Activated CD4-positive, alpha-beta memory T cell treated with anti-CD3 and anti-CD28 coated beads for 36 hours (primary cell): ENCODE data around the gene GPER1. TPM values are rescaled to one million over a fixed set of nuclear protein-coding genes. Genes with fewer than 3 reads are reported as not detected.

Source experiments
- CTCF ChIA-PET: fragments of 350-600 bp; sonication (Branson Sonifier 250); formaldehyde crosslinking; loops from one replicate; lab custom pipeline; 2021; ENCODE audit warnings: antibody characterized with exemption, inconsistent platforms; lab: Charles Lee
- POLR2A ChIA-PET: fragments of 350-600 bp; sonication (Branson Sonifier 250); formaldehyde crosslinking; loops from one replicate; lab custom pipeline; 2021; ENCODE audit warnings: antibody characterized with exemption; lab: Charles Lee
- DNase-seq: peaks from one replicate; pipeline ENCODE4 v3.0.0-alpha.2; 2020
- H3K27ac Mint-ChIP-seq: one replicate; pipeline ENCODE4 v1.8.0; 2021; ENCODE audit warnings: mixed read lengths
- H3K27me3 Mint-ChIP-seq: one replicate; pipeline ENCODE4 v1.8.0; 2021; ENCODE audit warnings: mixed read lengths
- H3K36me3 Mint-ChIP-seq: one replicate; pipeline ENCODE4 v1.8.0; 2021; ENCODE audit warnings: mixed read lengths
- H3K4me1 Mint-ChIP-seq: one replicate; pipeline ENCODE4 v1.8.0; 2021; ENCODE audit warnings: low read depth, mixed read lengths
- H3K4me3 Mint-ChIP-seq: one replicate; pipeline ENCODE4 v1.8.0; 2021; ENCODE audit warnings: mild to moderate bottlenecking, mixed read lengths
- H3K9me3 Mint-ChIP-seq: one replicate; pipeline ENCODE4 v1.8.0; 2021; ENCODE audit warnings: mixed read lengths
- intact Hi-C: fragments of 100-400 bp; cut with micrococcal nuclease; formaldehyde crosslinking; loops from one replicate; pipeline ENCODE4 v1.15.1; 2023
- total RNA-seq, 2 experiments: library from RNA; stranded (reverse); gene quantifications; one replicate each; pipeline ENCODE4 v1.2.3, GENCODE V29; 2021

The GPER1 gene
- total RNA-seq, 2 experiments from 2014 or later: 0.12 to 0.22 TPM

DNA sequence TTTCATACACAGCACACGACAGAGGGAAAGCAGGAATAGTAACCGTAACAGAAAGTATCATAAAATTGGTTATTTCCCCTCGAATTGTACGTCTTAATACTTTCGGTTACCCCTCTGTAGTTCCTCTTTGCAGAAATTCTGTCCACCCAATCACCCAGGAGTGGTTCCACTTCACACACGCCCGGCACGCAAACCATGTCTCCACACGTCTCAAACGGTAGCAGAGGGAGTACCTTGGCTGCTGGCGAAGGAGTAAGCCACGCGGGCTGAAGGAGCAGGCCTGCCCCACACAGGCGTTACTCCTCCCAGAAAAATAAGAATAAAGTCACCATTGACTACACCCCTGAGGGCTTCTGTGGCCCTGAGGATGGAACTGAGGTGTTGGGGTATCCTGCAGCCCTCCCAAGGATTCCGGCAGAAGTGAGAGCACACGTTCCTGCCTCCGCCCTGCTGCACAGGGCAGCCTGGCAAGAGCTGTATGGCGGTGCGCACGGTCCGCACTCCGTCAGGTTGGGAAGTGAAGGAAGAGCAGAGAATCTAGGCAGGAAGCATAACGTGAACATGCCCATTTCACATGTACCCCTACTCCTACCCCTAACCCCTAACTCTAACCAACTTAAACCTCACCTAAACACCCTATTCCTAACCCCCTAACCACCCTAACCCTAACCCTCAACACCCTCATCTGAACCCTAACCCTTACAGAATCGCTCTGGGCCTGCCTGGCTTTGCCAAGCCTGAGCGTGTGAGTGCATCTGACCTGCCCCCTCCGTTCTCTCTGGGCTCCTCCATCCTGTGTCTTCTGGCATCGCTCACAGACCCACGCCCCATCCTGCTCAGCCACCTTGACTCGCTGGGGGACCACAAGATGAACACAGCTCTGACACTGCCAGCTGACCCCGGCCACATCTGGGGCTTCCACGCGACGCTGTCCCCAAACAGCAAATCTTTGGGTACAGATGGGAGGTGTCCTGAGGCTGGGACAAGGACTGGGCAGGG, 25.3 kb upstream of the GPER1 start:
- Mint-ChIP-seq H3K27ac (no peak overlapping the region), H3K9me3 (no peaks in the 10 kb centered on the region), H3K4me3 (no peak overlapping the region), H3K36me3 (peaks cover 1% of the 10 kb centered on the region), H3K4me1 (peaks cover 8% of the 10 kb centered on the region), H3K27me3 (no peaks in the 10 kb centered on the region)
- ChIA-PET CTCF (interaction anchor here (3.1 kb wide), 1 partner anchor 69 kb away, joined by 28 read pairs; no protein-coding TSS in a partner anchor), POLR2A (no interaction called here)
- intact Hi-C loops: no loop called here
- DNase-seq: no peak

DNA sequence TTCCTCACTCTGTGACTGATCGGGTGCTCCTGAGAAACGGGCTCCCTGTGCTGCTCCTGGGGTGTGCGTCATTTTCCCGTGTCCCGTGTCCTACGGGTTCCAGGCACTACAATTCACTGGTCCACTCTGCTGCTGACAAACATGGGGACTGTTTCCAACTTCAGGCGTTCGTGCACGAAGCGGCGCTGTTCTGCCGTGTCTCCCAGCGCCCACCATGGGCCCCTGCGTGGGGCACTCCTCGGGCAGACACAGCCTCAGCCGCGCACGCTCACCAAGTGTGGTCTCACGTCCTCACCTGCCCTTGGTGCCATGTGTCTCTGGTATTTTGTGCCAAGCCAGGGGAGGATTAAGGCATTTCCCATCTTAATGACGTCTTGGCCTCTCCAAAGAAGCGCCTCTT, 24.6 kb upstream of the GPER1 start:
- DNase-seq: no peak
- no peaks in the 10 kb centered on the region for H3K36me3 Mint-ChIP-seq
- ChIA-PET CTCF (interaction anchor here (6.5 kb wide), 1 partner anchor 68 kb away, joined by 300 read pairs; no protein-coding TSS in a partner anchor), POLR2A (no interaction called here)
- intact Hi-C loops: no loop called here
- H3K4me3 Mint-ChIP-seq: no peak overlapping the region
- peaks cover 8% of the 10 kb centered on the region for H3K4me1 Mint-ChIP-seq
- H3K27me3 Mint-ChIP-seq: no peaks in the 10 kb centered on the region
- no peaks in the 10 kb centered on the region for H3K9me3 Mint-ChIP-seq
- H3K27ac Mint-ChIP-seq: no peak overlapping the region

DNA sequence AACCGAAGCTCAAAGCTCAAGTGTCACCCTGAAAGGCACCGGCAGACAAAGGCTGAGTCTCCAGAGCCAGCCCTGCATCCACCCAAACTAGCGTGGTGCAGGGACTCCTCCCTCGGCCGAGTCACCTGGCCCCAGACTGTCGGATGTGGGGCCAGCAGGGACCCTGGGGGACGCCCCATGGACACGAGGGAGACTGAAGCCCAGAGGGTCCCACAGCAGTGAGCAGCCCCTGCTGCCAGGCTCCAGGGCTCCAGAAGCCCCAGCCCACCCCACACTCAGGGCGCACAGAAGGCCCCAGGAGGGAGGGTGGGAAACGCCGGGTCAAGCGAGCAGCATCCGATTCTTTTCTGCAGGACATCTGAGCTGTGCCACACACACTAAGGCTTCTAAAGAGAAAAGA, 23.3 kb upstream of the GPER1 start:
- H3K36me3 Mint-ChIP-seq: no peaks in the 10 kb centered on the region
- intact Hi-C loops: no loop called here
- H3K4me1 Mint-ChIP-seq: peaks cover 5% of the 10 kb centered on the region
- POLR2A ChIA-PET: no interaction called here
- H3K9me3 Mint-ChIP-seq: no peaks in the 10 kb centered on the region
- CTCF ChIA-PET: interaction anchor here (0.9 to 6.5 kb wide), 16 partner anchors 14 to 252 kb away, joined by 3 to 300 read pairs (median 11); partner anchors contain the start of genes COX19 and GPR146
- H3K4me3 Mint-ChIP-seq: no peak overlapping the region
- H3K27me3 Mint-ChIP-seq: no peaks in the 10 kb centered on the region
- no peak overlapping the region for H3K27ac Mint-ChIP-seq
- DNase-seq: no peak

DNA sequence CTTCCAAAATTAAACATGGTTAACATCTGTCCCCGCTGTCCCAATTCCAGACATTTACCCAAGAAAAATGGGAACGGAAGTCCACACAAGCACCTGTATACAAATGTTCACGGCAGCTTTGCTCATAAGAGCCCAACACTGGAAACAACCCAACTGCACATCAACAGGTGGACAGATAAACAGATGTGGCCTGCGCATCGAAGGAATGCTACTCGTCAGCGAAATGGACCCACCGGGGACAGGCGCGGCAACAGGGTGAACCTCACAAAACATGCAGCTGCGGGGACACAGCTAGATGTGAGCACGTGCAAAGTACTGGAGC, 22.7 kb upstream of the GPER1 start:
- no peaks in the 10 kb centered on the region for H3K36me3 Mint-ChIP-seq
- H3K27ac Mint-ChIP-seq: no peak overlapping the region
- no peak overlapping the region for H3K4me3 Mint-ChIP-seq
- no peak for DNase-seq
- H3K27me3 Mint-ChIP-seq: no peaks in the 10 kb centered on the region
- H3K4me1 Mint-ChIP-seq: peaks cover 5% of the 10 kb centered on the region
- intact Hi-C loops: loop anchor here (1.0 kb wide), 1 partner anchor 72 kb away; no protein-coding TSS in a partner anchor
- no peaks in the 10 kb centered on the region for H3K9me3 Mint-ChIP-seq
- POLR2A ChIA-PET: interaction anchor here (1.4 to 1.8 kb wide), 2 partner anchors 20 to 72 kb away, joined by 4 to 8 read pairs; partner anchors contain the start of gene GPR146
- CTCF ChIA-PET: interaction anchor here (0.6 to 6.5 kb wide), 35 partner anchors 9 to 801 kb away, joined by 3 to 300 read pairs (median 5); partner anchors contain the start of genes COX19 and GPR146

DNA sequence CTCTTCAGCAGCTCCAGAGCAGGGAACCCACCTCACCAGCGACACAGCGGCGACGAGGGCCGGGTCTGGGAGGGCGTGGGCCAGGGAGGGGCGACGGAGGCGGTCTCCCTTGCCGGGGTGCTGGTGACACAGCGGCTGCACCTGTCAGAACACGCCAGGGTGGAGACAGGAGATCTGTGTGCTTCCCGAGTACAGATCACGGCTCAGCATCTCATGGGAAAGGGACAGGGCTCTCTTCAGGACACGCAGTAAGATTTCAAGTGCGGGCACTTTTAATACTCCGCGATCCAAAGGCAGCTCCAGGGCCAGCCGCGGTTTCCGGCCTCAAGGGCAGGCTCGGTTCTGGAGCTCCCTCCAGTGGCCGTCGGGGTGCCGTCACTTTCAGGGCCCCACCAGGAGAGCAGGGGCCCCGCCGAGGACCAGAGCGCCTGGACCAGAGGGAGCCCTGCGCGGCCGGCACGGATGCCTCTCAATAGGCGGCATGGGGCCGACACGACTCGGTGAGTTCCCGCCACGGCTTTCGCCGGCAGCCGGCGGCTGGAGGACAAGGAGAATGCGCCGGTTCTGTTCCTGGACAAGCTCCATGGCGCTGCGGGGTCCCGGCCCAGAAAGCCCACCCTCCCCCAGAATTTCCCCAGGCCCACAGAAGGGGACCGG, 22.2 kb upstream of the GPER1 start:
- Mint-ChIP-seq H3K27ac (no peak overlapping the region), H3K36me3 (no peaks in the 10 kb centered on the region), H3K9me3 (no peaks in the 10 kb centered on the region), H3K4me3 (no peak overlapping the region), H3K27me3 (no peaks in the 10 kb centered on the region), H3K4me1 (peaks cover 5% of the 10 kb centered on the region)
- DNase-seq: peak; percentile 89
- ChIA-PET POLR2A (interaction anchor here (1.4 to 1.8 kb wide), 2 partner anchors 21 to 73 kb away, joined by 4 to 8 read pairs; partner anchors contain the start of gene GPR146), CTCF (interaction anchor here (0.6 to 6.5 kb wide), 36 partner anchors 10 to 801 kb away, joined by 3 to 300 read pairs (median 5); partner anchors contain the start of genes COX19 and GPR146)
- intact Hi-C loops: loop anchor here (1.0 kb wide), 1 partner anchor 72 kb away; no protein-coding TSS in a partner anchor

DNA sequence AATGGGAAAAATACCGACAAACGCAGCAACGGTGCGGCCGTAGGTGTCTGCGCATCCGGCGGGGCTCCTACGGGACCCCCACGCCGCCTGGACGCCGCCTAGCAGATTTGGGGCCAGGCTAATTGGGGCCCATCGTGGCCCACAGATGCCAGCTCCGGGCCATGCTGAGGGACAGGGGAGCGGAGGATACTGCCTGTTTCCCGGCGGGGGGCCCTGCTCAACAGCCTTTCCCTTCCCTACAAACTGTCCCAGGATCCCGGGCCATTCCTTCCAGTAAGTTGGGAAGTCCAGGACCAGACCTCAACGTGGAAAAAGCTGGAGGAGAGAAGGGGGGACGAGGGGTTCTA, 21.7 kb upstream of the GPER1 start:
- Mint-ChIP-seq H3K36me3 (no peaks in the 10 kb centered on the region), H3K4me3 (no peak overlapping the region), H3K4me1 (peaks cover 5% of the 10 kb centered on the region), H3K27ac (no peak overlapping the region), H3K27me3 (no peaks in the 10 kb centered on the region), H3K9me3 (no peaks in the 10 kb centered on the region)
- intact Hi-C loops: no loop called here
- no peak for DNase-seq
- POLR2A ChIA-PET: interaction anchor here (1.4 to 1.8 kb wide), 2 partner anchors 21 to 73 kb away, joined by 4 to 8 read pairs; partner anchors contain the start of gene GPR146
- CTCF ChIA-PET: interaction anchor here (0.8 to 6.5 kb wide), 26 partner anchors 10 to 157 kb away, joined by 3 to 300 read pairs (median 7); partner anchors contain the start of genes COX19 and GPR146

DNA sequence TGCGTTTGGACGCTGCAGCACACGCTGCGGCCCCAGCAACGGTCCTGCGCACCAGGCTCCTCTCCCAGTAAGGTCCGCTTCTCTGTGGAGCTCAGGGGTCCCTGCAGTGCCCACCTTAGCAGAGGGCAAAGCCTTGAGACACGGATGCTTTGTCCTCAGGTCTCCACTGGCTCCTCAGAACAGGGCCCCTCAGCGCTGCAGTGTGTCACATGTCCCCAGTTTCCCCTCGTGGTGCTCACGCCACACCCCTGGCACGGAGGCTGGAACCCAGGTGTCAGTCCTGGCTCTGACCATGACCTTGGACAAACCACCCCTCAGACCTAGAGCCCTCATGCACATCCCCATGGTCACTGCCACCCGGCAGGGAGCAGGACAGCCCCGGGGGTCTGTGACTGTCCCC, 19.9 kb upstream of the GPER1 start:
- Mint-ChIP-seq H3K9me3 (no peaks in the 10 kb centered on the region), H3K27ac (no peak overlapping the region), H3K36me3 (no peaks in the 10 kb centered on the region), H3K4me3 (no peak overlapping the region), H3K27me3 (no peaks in the 10 kb centered on the region), H3K4me1 (peaks cover 5% of the 10 kb centered on the region)
- intact Hi-C loops: no loop called here
- ChIA-PET POLR2A (no interaction called here), CTCF (interaction anchor here (6.5 kb wide), 1 partner anchor 73 kb away, joined by 300 read pairs; no protein-coding TSS in a partner anchor)
- no peak for DNase-seq

DNA sequence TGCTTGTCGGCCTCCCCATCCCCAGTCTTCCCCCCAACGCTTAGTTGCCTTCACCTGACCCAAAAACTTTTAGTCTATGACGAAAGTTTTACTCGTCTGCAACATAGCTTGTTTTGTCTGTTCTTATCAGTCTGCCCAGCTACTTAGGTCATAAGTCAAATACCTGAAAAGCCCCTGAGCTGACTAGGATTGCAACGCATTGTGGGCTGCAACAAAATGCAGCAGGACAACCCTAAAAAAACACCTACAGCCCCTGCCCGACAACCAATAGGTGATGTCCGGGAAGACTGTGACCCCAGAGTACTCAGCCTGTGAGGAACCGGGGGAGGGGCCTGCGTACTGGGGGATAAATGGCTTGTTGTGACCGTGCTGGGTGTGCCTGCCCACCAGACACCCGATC, 19.3 kb upstream of the GPER1 start:
- Mint-ChIP-seq H3K4me1 (peaks cover 5% of the 10 kb centered on the region), H3K27ac (no peak overlapping the region), H3K4me3 (no peak overlapping the region), H3K9me3 (no peaks in the 10 kb centered on the region), H3K36me3 (no peaks in the 10 kb centered on the region), H3K27me3 (no peaks in the 10 kb centered on the region)
- DNase-seq: no peak
- intact Hi-C loops: no loop called here
- ChIA-PET CTCF (interaction anchor here (6.5 kb wide), 1 partner anchor 73 kb away, joined by 300 read pairs; no protein-coding TSS in a partner anchor), POLR2A (no interaction called here)

DNA sequence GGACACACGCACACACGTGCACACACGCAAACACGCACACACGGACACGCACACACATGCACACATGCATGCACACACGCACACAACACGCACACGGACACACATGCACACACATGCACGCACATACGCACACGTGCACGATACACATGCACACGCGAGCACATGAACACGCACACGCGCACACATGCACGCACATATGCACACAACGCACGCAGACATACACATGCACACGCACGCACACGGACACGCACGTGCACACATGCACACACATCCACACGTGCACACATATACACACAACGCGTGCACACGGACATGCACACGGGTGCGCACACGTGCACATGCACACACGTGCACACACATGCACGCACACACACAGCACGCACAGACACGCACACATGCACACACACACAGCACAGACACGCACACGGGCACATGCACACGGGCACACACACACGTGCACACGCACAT, 17.3 kb upstream of the GPER1 start:
- no peaks in the 10 kb centered on the region for H3K36me3 Mint-ChIP-seq
- CTCF ChIA-PET: no interaction called here

DNA sequence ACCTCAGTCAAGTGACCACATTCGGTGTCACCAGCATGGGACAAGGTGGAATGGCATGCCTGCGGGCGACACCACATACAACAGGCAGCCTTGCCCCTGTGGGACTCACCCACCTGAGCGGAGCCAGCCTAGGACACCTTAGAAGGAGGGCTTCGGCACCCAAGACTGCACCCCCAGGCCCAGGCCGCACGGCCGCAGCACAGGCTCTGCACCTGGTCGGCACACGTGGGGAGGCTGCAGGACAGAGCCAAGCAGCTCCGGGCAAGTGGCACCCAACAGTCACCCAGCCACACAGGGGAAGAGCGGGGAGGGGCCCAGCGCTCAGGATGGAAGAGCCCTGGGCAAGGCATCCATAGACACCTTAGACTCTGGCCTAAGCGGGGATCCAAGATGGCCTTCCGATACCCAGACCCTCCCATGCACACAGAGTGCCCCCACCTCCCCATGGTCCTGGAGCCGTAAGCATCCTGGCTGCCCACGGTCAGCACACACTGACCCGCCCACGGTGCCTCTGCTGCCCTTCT, 16.1 kb upstream of the GPER1 start:
- intact Hi-C loops: no loop called here
- H3K36me3 Mint-ChIP-seq: no peaks in the 10 kb centered on the region
- no peaks in the 10 kb centered on the region for H3K9me3 Mint-ChIP-seq
- CTCF ChIA-PET: no interaction called here
- H3K27ac Mint-ChIP-seq: no peak overlapping the region
- no peaks in the 10 kb centered on the region for H3K4me1 Mint-ChIP-seq
- H3K27me3 Mint-ChIP-seq: no peaks in the 10 kb centered on the region
- no peak overlapping the region for H3K4me3 Mint-ChIP-seq
- no peak for DNase-seq
- POLR2A ChIA-PET: no interaction called here

More for the DNA sequence above, 17.3 kb upstream of the GPER1 start:
- Mint-ChIP-seq H3K9me3 (no peaks in the 10 kb centered on the region), H3K4me3 (no peak overlapping the region), H3K27me3 (no peaks in the 10 kb centered on the region), H3K4me1 (peaks cover 2% of the 10 kb centered on the region), H3K27ac (no peak overlapping the region)
- intact Hi-C loops: no loop called here
- no peak for DNase-seq
- POLR2A ChIA-PET: no interaction called here

DNA sequence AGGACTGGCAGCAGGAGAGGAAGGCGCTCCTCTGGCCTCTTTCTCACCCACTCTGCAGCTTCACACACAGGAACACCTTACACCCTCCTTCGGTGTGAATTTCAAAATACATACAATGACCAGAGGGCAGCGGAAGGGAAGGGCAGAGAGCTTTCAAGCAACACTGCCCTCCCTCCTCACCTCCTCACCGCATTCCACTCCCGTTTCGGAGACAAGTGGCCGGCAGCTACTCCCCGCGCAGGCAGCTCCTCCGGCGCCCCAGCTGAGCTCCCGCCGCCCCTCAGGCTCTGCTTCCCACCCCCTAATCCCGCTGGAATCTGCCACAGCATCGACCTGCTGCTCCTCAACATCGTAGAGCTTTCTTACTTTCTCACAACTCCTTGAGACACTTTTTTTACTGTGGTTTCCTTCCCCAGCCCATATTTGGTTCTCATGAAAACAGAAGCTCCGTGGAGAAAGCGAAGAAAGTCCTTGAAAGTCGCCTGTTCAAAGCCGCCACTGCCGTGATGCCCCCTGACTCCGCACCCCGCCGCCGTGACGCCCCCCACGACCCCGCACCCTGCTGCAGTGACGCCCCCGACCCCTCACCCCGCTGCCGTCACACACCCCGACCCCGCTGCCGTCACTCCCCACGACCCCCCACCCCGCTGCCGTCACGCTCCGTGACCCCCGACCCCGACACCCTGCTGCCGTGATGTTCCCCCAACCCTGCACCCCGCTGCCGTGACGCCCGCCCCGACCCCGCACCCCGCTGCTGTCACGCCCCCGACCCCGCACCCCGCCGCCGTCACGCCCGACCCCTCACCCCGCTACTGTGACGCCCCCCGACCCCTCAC, 14.6 kb upstream of the GPER1 start:
- Mint-ChIP-seq H3K27me3 (no peaks in the 10 kb centered on the region), H3K4me1 (no peaks in the 10 kb centered on the region), H3K4me3 (no peak overlapping the region), H3K27ac (no peak overlapping the region), H3K9me3 (no peaks in the 10 kb centered on the region), H3K36me3 (no peaks in the 10 kb centered on the region)
- no peak for DNase-seq
- CTCF ChIA-PET: interaction anchor here (0.8 kb wide), 1 partner anchor 13 kb away, joined by 3 read pairs; no protein-coding TSS in a partner anchor
- intact Hi-C loops: no loop called here
- POLR2A ChIA-PET: no interaction called here
